ENCODE results near the gene OPN5.

The OPN5 gene

DNA sequence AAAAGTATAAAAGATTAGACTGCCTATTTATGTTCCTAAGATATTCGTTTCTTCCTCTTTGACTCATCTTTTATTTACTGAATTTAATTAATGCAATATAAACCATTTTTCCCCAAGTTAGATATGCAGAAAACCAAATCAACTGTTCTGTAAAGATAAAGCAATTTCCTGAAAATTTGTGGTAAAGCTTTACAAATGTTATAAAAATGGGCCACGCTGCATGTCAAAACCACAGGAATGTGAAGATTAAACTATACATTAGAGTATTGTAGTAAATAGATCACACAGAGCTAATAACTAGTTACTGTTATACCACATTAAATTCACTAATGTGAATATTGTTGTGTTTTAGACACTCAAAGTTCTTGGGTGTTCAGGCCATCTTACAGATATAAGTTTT lies 83.4 kb downstream of the OPN5 start:
- DNase-seq: no peak

DNA sequence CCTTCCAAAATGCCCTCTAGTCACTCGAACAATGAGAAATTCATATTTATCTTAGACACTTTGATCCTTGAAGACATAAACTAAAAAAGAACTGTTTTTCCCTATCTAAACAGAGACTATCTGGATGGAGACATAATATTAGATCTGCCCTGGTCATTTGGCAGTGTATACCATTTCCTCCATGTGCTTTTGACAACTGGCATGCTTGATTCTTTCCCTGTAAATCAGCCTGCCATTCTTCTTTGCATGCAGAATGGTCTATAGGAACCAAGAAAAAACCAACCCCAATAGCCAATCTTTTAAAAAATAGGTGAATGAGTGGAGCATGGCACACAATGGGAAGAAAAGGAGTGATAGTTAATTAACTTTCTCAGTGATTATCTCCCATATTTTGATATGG lies 93.8 kb downstream of the OPN5 start:
- DNase-seq: no peak

Measured in suppressor macrophage treated with lipopolysaccharide for 4 hours (primary cell).